ENCODE data around the gene RNF43.

DNA sequence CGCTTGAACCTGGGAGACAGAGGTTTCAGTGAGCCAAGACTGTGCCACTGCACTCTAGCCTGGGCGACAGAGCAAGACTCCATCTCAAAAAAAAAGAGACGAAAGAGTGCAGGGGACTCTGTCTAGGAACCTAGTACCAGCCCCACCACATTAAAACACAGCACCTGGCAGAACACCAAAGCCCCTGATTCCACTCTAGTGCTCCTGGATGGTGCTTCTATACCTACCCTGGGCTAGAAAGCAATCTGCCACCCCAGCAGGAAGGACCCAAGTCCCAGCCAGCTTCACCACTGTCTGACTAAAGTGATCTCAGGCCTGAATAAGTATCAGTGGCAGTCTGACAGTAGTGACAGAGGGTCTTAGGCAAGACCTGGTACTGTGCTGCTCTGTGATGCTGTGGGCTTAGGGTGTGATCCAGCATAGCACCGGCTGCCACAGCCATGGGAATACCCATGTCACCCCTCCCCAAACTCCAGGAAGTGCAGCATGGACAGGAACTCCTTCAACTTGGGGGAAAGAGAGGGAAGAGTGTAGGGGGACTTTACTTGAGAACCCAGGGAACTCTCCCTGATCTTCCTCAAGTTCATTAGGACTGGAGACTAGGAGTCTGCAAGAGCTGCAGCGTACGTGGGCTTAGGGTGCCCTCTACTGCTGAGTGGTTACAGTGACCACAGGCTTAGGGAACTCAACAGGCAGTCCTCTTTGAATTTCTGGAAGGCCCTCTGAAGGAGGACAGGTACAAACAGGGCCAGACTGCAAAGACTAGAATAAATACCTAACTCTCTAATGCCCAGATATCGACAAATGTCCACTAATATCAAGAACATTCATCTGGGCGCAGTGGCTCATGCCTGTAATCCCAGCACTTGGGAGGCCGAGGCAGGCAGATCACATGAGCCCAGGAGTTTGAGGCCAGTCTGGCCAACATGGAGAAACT, 30.0 kb upstream of the RNF43 start:
- TF ChIP-seq, protein P1, sequence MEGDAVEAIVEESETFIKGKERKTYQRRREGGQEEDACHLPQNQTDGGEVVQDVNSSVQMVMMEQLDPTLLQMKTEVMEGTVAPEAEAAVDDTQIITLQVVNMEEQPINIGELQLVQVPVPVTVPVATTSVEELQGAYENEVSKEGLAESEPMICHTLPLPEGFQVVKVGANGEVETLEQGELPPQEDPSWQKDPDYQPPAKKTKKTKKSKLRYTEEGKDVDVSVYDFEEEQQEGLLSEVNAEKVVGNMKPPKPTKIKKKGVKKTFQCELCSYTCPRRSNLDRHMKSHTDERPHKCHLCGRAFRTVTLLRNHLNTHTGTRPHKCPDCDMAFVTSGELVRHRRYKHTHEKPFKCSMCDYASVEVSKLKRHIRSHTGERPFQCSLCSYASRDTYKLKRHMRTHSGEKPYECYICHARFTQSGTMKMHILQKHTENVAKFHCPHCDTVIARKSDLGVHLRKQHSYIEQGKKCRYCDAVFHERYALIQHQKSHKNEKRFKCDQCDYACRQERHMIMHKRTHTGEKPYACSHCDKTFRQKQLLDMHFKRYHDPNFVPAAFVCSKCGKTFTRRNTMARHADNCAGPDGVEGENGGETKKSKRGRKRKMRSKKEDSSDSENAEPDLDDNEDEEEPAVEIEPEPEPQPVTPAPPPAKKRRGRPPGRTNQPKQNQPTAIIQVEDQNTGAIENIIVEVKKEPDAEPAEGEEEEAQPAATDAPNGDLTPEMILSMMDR (IDR thresholded peaks at IDR 0.05), result peak; percentile 50 to 79 (median 65)
- TF ChIP-seq POLR2A (IDR thresholded peaks at IDR 0.05) (no peak), POLR2AphosphoS5 (IDR thresholded peaks at IDR 0.05) (no peak)
